Right cardiac atrium (tissue), 5 donors: ENCODE data around the gene PCSK7. TPM values are rescaled to one million over a fixed set of nuclear protein-coding genes. Genes with fewer than 3 reads are reported as not detected.
"Not testable (repeated sequence)": the region's sequence is repeated elsewhere in the genome, so short reads cannot be mapped to it uniquely, and the experiment has no call there.

Source experiments
- ATAC-seq, 2 donors: fragments of 200-7000 bp; cut with Tn5 transposase; one replicate each; pipeline versions ENCODE4 v1.8.0 to v1.9.1; 2020; ENCODE audit warnings: moderate library complexity in 2 of 2, mild to moderate bottlenecking in 1 of 2
- DNase-seq, 3 donors: peaks; one replicate each; pipeline ENCODE4 v3.0.0-alpha.2; 2020
- H3K27ac ChIP-seq: one replicate; pipeline ENCODE4 v1.5.1; 2013; ENCODE audit warnings: mild to moderate bottlenecking, low read length, control low read depth, moderate library complexity
- H3K27me3 ChIP-seq: one replicate; pipeline ENCODE4 v1.6.1; 2013; ENCODE audit not compliant: control insufficient read depth, insufficient read depth
- H3K4me1 ChIP-seq: one replicate; pipeline ENCODE4 v1.6.1; 2013; ENCODE audit warnings: low read length; ENCODE audit not compliant: control insufficient read depth, insufficient read depth
- H3K4me3 ChIP-seq: one replicate; pipeline ENCODE4 v1.5.1; 2013; ENCODE audit warnings: low read length, control low read depth
- H3K9me3 ChIP-seq: one replicate; pipeline ENCODE4 v1.6.1; 2013; ENCODE audit warnings: low read length; ENCODE audit not compliant: control insufficient read depth
- WGBS: extraction: QIAGEN DNeasy Blood & Tissue Kit; methylation state at CpG from one replicate; pipeline ENCODE4 v1.1.7; 2013; 5-methylcytosine and 5-hydroxymethylcytosine counted together
- intact Hi-C, 4 donors: fragments of 100-400 bp; cut with DNase I; formaldehyde crosslinking; loops; one replicate each; pipeline versions ENCODE4 v1.11.0 to v1.14.0; 2022 to 2023
- polyA plus RNA-seq: library from polyadenylated mRNA; stranded (reverse); fragments of 200-250 nt; gene quantifications from one replicate; pipeline ENCODE4 v1.2.3, GENCODE V29; 2013
- total RNA-seq, 4 donors: library from RNA; stranded (reverse); fragmentation: NEBNext Ultra II Directional; extraction: Animal tissue kit (Norgen Biotek cat#: 25700); gene quantifications; one replicate each; pipeline ENCODE4 v1.2.1, GENCODE V29; 2021
- donor health status: healthy with polysubstance abuse.
- donor health status: DM: no; HTN: yes; CAD: no.
- donor health status: DM: no; HTN: no; CAD: no.
- donor health status: DM: no; HTN: yes; CAD: no; lungs with severe emphysema.
- donor health status: DM: yes; HTN: yes; CAD: no.

Gene PCSK7
- total and polyA plus RNA-seq, 5 donors, result 25.7 to 39.2 (median 29.2) TPM

DNA sequence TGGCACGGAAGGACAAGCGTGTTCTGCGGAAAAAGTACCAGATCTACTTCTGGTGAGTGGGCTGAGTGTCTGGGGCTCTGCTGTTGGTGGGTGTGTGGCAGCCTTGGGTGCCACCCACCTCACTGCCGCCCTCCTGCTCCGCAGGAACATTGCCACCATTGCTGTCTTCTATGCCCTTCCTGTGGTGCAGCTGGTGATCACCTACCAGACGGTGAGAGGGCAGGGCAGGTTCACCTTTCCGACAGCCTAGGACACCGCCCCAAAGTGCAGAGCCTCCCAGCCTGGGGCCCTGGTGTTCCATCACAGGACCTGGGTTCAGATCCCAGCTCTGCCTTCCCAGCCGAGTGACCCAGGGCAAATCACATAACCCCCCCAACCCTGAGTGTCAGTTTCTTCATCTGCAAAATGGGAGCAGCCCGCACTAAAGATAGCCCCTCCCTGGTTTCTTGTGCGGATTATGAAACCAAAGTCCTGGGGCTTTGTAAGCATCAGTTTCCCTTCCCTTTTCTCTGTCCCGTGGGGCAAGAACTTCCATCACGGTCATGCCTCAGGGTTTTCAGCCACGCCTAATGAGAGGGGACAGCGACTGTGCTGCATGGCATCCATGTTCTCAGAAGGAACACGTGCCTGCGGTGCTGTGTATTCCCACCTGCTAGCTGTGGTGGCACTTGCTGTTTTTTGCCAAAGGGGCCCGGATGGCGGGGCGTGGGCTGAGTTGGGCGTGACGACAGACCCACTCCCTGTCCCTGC is 42.5 kb downstream of the PCSK7 start:
- no peaks in the 10 kb centered on the region for H3K9me3 ChIP-seq
- H3K27ac ChIP-seq, result no peak overlapping the region
- peak in 1 of 2 donors; percentile 10 for ATAC-seq
- H3K27me3 ChIP-seq, result no peaks in the 10 kb centered on the region
- no peaks in the 10 kb centered on the region for H3K4me1 ChIP-seq
- peak in 1 of 3 donors; percentile 64 for DNase-seq
- intact Hi-C loops, result loop anchor here in 1 of 4 donors (5.0 kb wide), 1 partner anchor 33 kb away; no protein-coding TSS in a partner anchor
- H3K4me3 ChIP-seq, result no peak overlapping the region
- WGBS, result 90% methylated on average over 22 of the region's 22 CpGs

- DNase-seq (peak in 2 of 3 donors; percentile 73 to 77), ATAC-seq (peak in 1 of 2 donors; percentile 17)
- no peaks in the 10 kb centered on the region for H3K9me3 ChIP-seq
- intact Hi-C loops, result loop anchor here in 1 of 4 donors (5.0 kb wide), 1 partner anchor 34 kb away; no protein-coding TSS in a partner anchor
- H3K27ac ChIP-seq, result no peak overlapping the region
- 81% methylated on average over 20 of the region's 20 CpGs for WGBS
- H3K4me3 ChIP-seq, result no peak overlapping the region
- H3K27me3 ChIP-seq, result no peaks in the 10 kb centered on the region
- no peaks in the 10 kb centered on the region for H3K4me1 ChIP-seq
These were observed 43.2 kb downstream of the PCSK7 start for GRCh38 chr11:117188620-117189081.

DNA sequence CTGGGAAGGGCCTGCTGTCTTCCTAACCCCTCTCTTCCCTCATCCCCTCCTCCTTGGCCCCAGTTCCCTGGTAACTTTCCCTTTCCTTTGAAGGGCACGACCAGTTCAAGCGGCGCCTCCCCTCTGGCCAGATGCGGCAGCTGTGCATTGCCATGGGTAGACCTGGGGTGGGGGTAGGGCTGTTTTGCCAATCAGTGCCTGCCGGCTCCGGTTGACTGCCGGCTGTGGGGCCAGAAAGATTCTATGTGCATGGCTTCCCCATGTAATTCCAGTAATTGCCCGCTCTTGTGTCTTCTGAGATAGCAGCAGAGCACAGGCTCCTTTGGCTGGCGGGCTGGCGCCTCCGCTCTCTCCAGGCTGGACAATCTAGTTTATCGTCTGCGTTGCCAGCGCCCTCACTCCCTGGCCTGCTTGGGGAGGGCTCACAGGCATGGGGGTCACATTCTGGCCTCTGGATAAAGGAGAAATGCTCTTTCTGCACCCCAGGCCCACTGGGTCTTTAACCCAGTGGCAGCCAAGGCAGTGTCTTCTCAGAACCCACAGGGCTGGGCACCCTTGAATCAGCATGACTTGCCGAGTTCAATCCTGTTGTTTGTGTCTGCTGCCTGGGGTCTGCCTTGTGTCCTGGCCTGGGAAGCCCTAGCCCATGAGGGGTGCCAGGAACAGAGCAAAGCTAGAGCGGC is 43.9 kb downstream of the PCSK7 start:
- Histone ChIP-seq H3K4me3 (no peak overlapping the region), H3K27ac (no peak overlapping the region), H3K27me3 (no peaks in the 10 kb centered on the region), H3K4me1 (no peaks in the 10 kb centered on the region), H3K9me3 (no peaks in the 10 kb centered on the region)
- 90% methylated on average over 16 of the region's 16 CpGs for WGBS
- DNase-seq, result peak in 2 of 3 donors; percentile 43
- ATAC-seq, result no peak
- intact Hi-C loops, result loop anchor here in 1 of 4 donors (5.0 kb wide), 1 partner anchor 34 kb away; no protein-coding TSS in a partner anchor

- Histone ChIP-seq H3K9me3 (no peaks in the 10 kb centered on the region), H3K4me3 (no peak overlapping the region), H3K4me1 (no peaks in the 10 kb centered on the region), H3K27me3 (no peaks in the 10 kb centered on the region), H3K27ac (no peak overlapping the region)
- intact Hi-C loops, result loop anchor here in 1 of 4 donors (5.0 kb wide), 1 partner anchor 35 kb away; no protein-coding TSS in a partner anchor
- ATAC-seq, result no peak
- WGBS, result 84% methylated on average over 13 of the region's 13 CpGs
- DNase-seq, result peak in 1 of 3 donors; percentile 52
These were observed 44.5 kb downstream of the PCSK7 start for GRCh38 chr11:117187428-117187798.

DNA sequence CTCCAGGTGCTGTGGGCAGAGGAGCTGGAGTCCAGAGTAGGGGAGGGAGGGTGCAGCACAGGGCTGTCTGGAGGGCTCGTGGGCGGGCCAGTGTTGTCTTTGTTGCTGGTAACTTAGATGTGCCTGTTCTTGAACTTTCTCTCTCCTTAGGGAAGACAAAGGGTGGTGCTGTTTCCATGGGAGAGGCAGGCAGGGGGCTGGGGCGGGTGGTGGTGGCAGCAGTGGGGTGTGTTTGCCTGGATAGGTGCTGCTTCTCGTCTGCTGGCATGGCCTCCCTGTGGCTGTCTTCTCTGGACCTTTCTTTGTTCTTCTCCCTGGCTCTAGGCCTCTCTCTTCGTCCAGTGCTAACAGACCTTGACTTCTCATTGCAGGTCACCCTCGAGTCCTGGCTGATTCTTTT is 44.9 kb downstream of the PCSK7 start:
- no peaks in the 10 kb centered on the region for H3K4me1 ChIP-seq
- no peaks in the 10 kb centered on the region for H3K9me3 ChIP-seq
- DNase-seq (peak in 1 of 3 donors; percentile 46), ATAC-seq (no peak)
- H3K27ac ChIP-seq, result no peak overlapping the region
- no peaks in the 10 kb centered on the region for H3K27me3 ChIP-seq
- intact Hi-C loops, result loop anchor here in 1 of 4 donors (5.0 kb wide), 1 partner anchor 35 kb away; no protein-coding TSS in a partner anchor
- no peak overlapping the region for H3K4me3 ChIP-seq
- 80% methylated on average over 6 of the region's 6 CpGs for WGBS

DNA sequence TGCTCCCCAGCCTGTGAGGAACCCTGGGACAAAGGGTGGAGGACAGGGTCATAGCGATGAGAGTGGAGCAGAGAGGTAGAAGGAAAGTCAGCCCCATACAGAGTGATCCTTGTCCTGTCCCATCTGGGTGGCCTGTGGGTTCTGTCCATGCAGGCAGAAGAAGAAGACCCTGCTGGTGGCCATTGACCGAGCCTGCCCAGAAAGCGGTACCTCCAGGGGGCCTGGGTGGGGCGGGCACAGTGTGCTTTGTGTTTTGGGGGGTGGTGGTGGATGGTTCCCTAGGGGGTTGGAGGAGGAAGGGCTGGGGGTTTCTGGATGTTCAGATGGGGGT is 45.5 kb downstream of the PCSK7 start:
- 95% methylated on average over 4 of the region's 4 CpGs for WGBS
- ATAC-seq, result no peak

GRCh38 chr11:117185736-117186430 is 46.0 kb downstream of the PCSK7 start:
- no peaks in the 10 kb centered on the region for H3K27me3 ChIP-seq
- H3K4me3 ChIP-seq, result no peak overlapping the region
- no peaks in the 10 kb centered on the region for H3K9me3 ChIP-seq
- ATAC-seq, result no peak
- 85% methylated on average over 5 of the region's 5 CpGs for WGBS
- intact Hi-C loops, result loop anchor here in 1 of 4 donors (5.0 kb wide), 1 partner anchor 36 kb away; no protein-coding TSS in a partner anchor
- DNase-seq, result peak in 2 of 3 donors; percentile 24 to 38
- H3K27ac ChIP-seq, result no peak overlapping the region
- peaks cover 2% of the 10 kb centered on the region for H3K4me1 ChIP-seq

More for the DNA sequence above, 45.5 kb downstream of the PCSK7 start:
- no peak overlapping the region for H3K27ac ChIP-seq
- H3K27me3 ChIP-seq, result no peaks in the 10 kb centered on the region
- peak in 1 of 3 donors; percentile 35 for DNase-seq
- H3K4me1 ChIP-seq, result no peaks in the 10 kb centered on the region
- intact Hi-C loops, result loop anchor here in 1 of 4 donors (5.0 kb wide), 1 partner anchor 36 kb away; no protein-coding TSS in a partner anchor
- H3K9me3 ChIP-seq, result no peaks in the 10 kb centered on the region
- no peak overlapping the region for H3K4me3 ChIP-seq

- ATAC-seq (no peak), DNase-seq (peak in 1 of 3 donors; percentile 17)
- peaks cover 15% of the 10 kb centered on the region for H3K4me1 ChIP-seq
- H3K9me3 ChIP-seq, result no peaks in the 10 kb centered on the region
- H3K27me3 ChIP-seq, result no peaks in the 10 kb centered on the region
- intact Hi-C loops, result loop anchor here in 2 of 4 donors (5.0 kb wide), 2 partner anchors 33 to 43 kb away; no protein-coding TSS in a partner anchor
- no peak overlapping the region for H3K27ac ChIP-seq
- no peak overlapping the region for H3K4me3 ChIP-seq
- WGBS, result 88% methylated on average over 11 of the region's 11 CpGs
These were observed 48.0 kb downstream of the PCSK7 start for GRCh38 chr11:117183724-117184349.

DNA sequence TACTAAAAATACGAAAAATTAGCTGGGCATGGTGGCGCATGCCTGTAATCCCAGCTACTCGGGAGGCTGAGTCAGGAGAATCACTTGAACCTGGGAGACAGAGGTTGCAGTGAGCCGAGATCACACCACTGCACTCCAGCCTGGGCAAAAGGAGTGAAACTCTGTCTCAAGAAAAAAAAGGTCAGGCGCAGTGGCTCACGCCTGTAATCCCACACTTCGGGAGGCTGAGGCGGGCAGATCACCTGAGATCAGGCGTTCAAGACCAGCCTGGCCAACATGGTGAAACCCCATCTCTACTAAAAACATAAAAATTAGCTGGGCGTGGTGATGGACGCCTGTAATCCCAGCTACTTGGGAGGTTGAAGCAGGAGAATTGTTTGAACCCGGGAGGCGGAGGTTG is 48.7 kb downstream of the PCSK7 start:
- peak in 1 of 3 donors; percentile 13 for DNase-seq
- ATAC-seq, H3K27me3 ChIP-seq, H3K27ac ChIP-seq, H3K9me3 ChIP-seq, H3K4me3 ChIP-seq: not testable (repeated sequence)
- peaks cover 17% of the 10 kb centered on the region for H3K4me1 ChIP-seq
- intact Hi-C loops, result loop anchor here in 2 of 4 donors (5.0 kb wide), 2 partner anchors 34 to 44 kb away; no protein-coding TSS in a partner anchor
- 94% methylated on average over 13 of the region's 13 CpGs for WGBS

DNA sequence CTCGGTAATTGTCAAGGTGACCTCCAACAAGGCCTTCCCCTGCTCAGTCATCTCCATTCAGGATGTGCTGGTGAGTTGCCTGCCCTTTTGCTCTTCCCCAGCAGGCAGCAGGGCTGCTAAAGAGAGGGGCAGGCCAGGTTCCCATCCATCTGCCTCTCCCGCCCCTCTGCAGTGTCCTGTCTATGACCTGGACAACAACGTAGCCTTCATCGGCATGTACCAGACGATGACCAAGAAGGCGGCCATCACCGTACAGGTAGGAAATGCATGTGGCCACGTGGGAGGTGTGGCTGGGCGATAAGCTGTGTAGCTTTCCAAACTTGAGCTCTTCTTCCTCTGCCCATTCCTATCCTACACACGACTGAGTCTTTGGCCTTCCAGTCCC is 49.3 kb downstream of the PCSK7 start:
- ATAC-seq (no peak), DNase-seq (peak in 2 of 3 donors; percentile 26 to 35)
- WGBS, result 91% methylated on average over 10 of the region's 10 CpGs
- no peak overlapping the region for H3K27ac ChIP-seq
- no peaks in the 10 kb centered on the region for H3K9me3 ChIP-seq
- no peaks in the 10 kb centered on the region for H3K27me3 ChIP-seq
- intact Hi-C loops, result loop anchor here in 2 of 4 donors (5.0 kb wide), 2 partner anchors 35 to 45 kb away; no protein-coding TSS in a partner anchor
- H3K4me3 ChIP-seq, result no peak overlapping the region
- peaks cover 17% of the 10 kb centered on the region for H3K4me1 ChIP-seq
